Measurements from ENCODE around the gene PPFIBP1.
"Not testable (repeated sequence)": the region's sequence is repeated elsewhere in the genome, so short reads cannot be mapped to it uniquely, and the experiment has no call there.

PPFIBP1 gene

GRCh38 chr12:27542628-27543027, 18.6 kb downstream of the PPFIBP1 start:
- DNase-seq (ENCODE audit: low spot score), result peak; percentile 73

GRCh38 chr12:27544858-27545257, 20.9 kb downstream of the PPFIBP1 start:
- DNase-seq (ENCODE audit: low spot score), result not testable (repeated sequence)

DNA sequence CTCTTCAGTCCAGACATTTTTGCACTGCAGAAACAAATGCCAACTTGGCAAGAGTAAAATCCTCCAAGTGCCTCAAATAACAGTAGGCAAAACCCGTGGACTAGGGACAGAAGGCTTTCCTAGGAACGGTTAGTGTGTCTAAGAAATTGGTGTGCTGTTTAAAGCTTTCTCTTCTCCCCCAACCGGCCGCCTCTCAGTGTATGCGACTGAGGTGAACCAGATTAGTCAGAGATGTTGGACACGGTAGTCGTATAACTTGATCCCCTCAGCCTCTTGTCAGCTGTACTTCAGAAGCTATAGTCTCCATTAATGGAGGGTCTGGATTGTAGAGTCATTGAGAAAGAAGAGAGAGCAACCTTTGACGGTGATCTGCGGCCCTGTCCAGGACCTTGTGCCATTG, 21.7 kb downstream of the PPFIBP1 start:
- DNase-seq (ENCODE audit: low spot score), result no peak

- no peak for DNase-seq (ENCODE audit: low spot score)
These were observed 23.6 kb downstream of the PPFIBP1 start for GRCh38 chr12:27547592-27547991.

- DNase-seq (ENCODE audit: low spot score), result no peak
These were observed 24.5 kb downstream of the PPFIBP1 start for GRCh38 chr12:27548301-27549199.

DNA sequence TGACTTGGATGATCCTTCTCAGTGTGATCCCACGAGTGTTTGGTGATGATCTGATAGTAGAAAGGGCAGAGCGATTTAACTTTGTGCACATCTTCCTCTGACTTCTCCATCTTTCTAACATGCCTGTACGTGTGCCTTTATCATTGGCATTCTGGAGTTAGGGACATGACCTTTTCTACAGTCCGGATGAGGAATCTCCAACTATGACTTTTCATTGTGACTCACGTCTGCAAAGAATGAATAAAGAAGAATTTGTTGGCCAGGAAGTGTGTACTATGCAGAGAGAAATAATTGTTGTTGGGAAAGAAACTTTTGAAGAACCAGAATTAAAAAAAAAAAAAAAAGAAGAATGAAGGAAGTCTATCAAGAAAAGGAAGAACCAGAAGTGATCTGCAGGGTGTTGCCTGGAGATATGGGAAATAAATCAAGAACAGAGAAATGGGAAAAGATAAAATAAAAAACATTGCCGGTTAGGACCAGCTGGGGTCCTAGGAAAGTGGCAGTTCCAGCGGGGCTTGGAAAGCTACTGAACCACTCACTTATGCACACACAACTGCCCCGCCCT, 25.3 kb downstream of the PPFIBP1 start:
- DNase-seq (ENCODE audit: low spot score), result peak; percentile 85

- DNase-seq (ENCODE audit: low spot score), result peak; percentile 87
These were observed 26.0 kb downstream of the PPFIBP1 start for GRCh38 chr12:27549801-27550652.

- DNase-seq (ENCODE audit: low spot score), result no peak
These were observed 26.6 kb downstream of the PPFIBP1 start for GRCh38 chr12:27550653-27550975.

DNA sequence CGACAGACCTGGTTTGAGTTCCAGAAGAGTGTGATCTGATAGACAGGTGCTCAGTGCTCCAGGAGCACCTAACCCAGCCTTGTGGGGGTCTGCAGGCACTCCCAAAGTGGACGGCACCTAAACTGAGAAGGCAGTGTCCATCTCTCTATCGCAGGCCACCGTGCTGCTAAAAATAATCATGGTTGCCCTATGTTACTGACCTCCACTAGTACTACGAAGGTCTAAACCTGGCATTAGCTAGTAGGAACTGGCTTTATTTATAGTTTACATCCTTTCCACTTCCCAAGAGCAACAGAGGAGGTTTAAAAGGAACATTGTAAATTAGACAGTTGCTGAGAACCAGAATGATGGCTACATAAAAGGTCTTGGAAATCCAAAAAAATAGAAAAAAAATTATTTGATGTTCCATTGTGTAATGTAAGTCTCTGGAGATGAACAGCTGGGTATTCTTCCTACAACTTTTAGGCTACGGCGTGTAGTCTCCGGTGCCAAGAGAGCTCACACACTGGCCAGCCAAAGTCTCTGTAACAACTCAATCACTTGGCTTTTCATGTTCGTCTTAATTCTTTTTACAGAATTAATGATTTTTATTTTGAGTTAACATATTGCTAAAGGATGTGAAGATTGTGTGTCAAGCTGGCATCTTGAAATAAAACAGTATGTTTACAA, 27.3 kb downstream of the PPFIBP1 start:
- DNase-seq (ENCODE audit: low spot score), result no peak

GRCh38 chr12:27552235-27552634, 28.2 kb downstream of the PPFIBP1 start:
- no peak for DNase-seq (ENCODE audit: low spot score)

GRCh38 chr12:27552886-27553560, 29.0 kb downstream of the PPFIBP1 start:
- DNase-seq (ENCODE audit: low spot score), result peak; percentile 79

- DNase-seq (ENCODE audit: low spot score), result no peak
These were observed 29.9 kb downstream of the PPFIBP1 start for GRCh38 chr12:27553941-27554340.

GRCh38 chr12:27554421-27555186, 30.6 kb downstream of the PPFIBP1 start:
- DNase-seq (ENCODE audit: low spot score), result no peak

DNA sequence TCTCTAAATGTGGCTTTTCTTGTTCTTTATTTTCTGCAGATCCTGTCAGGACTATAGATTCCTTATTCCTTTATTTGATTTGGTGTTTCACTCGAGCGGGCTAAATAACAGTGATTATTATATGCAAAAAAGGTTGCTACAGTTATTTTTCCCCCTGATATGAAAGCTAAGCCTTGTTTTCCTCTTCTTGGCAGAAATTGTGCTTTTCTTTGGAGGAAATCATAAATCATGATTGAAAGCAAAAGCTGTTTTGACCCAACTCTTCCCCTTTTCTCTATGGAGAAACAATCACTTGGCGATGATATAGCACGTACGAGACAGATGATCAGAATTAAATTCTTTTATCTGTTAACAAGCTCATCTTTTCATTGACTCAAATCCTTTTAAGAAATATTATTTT, 31.4 kb downstream of the PPFIBP1 start:
- DNase-seq (ENCODE audit: low spot score), result no peak

DNA sequence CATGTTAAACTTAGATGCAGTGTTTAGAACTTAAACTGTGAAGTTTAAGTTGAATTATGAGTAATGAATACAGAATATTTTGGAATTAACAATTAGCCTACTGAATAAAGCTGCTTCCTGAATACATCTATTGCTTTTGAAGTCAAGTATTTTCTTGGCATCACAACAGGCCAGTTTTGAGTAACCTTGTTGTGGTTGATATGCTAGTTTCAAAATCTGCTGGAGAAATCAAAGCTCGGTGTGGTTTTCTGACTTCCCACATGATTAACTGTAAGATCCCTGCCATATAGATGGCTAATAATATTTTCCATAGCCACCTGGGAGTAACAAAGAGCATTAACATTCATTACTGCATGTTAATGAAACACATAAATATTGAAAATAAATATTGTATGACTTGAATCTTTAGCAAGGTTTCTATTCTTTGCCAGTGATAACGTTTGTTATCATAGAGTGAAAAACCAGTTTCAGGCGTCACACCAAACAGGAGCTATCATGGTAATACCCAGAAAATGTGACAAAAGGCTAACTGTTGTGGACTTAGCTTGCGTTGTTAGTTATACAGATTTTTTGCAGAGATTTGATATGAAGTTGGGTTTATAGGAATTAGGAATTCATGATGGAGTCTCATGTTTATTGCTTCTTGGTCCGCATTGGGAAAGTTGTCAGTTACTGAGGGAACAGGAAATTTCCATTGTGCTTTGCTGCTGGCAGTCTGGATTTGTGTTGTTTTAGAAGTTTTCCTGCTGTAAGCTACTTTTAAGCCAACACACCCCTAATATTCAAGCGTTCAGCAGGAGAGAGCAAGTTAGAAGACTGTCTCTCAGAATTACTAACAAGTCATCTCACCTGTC, 32.1 kb downstream of the PPFIBP1 start:
- no peak for DNase-seq (ENCODE audit: low spot score)

DNA sequence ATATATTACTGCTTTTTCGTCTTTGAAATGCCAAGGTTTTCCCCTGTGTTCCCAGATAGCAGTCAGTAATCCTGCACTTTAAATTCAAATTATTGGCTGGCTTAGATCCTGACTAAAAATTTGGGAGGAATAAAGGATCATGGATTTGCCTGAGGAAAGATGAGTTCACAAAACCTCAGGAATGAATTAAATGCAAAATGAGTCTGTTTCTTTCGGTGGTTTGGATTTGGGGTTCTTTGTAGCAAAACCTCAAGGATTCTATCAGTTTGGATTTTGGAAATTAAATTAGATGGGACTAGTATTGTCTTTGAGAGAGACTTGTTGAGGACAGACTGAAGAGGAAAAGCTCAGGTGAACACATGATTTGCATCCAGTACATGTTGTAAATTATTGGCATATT, 36.1 kb downstream of the PPFIBP1 start:
- DNase-seq (ENCODE audit: low spot score), result no peak

GRCh38 chr12:27561535-27562350, 37.7 kb downstream of the PPFIBP1 start:
- no peak for DNase-seq (ENCODE audit: low spot score)

DNA sequence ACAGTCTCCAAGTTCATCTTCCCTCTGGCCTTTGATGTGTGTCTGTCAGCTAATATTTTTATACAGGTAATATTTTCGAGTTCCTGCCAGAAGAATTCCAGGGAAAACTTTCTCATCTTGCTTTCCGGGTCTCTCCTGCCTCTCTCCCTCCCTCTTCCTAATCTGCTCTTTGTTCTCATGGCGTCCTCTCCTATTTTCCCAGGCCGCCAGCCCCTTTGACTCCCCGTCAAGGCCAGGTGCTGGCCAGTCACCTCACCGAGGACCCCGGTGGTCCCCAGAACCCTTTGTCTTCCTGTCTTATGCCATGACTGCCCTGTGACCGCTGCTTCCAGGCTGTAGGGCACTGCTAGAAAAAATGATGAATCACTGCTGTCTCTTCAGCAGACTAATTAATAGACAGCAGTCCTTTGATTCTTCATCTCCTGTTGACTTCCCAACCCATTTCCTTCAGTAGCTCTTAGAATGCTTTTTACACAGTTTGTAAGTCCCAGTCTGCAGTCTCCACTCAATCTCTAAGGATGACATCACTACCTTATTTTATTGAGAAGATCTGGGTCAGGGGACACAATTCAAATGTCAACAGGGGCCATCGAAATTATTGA, 40.7 kb downstream of the PPFIBP1 start:
- peak; percentile 55 for DNase-seq (ENCODE audit: low spot score)

DNA sequence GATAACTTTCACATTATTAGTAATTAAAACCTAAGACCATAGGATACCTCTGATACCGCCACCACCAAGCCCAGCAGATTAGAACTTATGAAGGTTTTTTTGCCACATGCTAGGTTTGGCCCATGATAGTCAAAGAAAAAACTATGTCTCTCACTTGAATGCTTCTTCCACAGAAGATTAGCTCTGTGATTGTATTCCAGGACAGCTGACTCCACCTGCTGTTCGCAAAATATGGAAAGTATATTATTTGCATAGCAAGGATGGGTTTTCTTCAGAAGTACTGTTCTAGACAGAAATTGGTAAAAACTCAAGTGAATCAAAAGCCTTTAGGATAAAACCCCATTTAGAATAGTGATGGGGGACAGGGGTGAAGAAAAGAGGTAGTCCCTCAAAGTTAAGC, 42.2 kb downstream of the PPFIBP1 start:
- no peak for DNase-seq (ENCODE audit: low spot score)
